T-cell (primary cell): ENCODE data around the gene ANKHD1. TPM values are rescaled to one million over a fixed set of nuclear protein-coding genes. Genes with fewer than 3 reads are reported as not detected.
A peak's percentile ranks its signal among the peaks of the same experiment; 100 is the strongest.

Experiments
- ATAC-seq, 4 experiments: fragments of 200-7000 bp in 3 of 4; fragments of 150-1000 bp in 1 of 4; cut with Tn5 transposase; replicated peaks in 1 of 4; 1 replicate in 3 of 4; 2 replicates in 1 of 4; pipeline ENCODE4 v1.10.0; 2021; ENCODE audit warnings: moderate library complexity in 3 of 4, mild to moderate bottlenecking in 2 of 4, moderate number of reproducible peaks in 1 of 4
- CTCF ChIA-PET, 2 donors: fragments of 300-600 bp; sonication (Branson Sonifier 250); formaldehyde crosslinking; loops; one replicate each; lab custom pipeline; 2022; ENCODE audit warnings: antibody characterized with exemption in 2 of 2; lab: Charles Lee
- POLR2A ChIA-PET, 2 donors: fragments of 300-600 bp; sonication (Branson Sonifier 250); formaldehyde crosslinking; loops; one replicate each; lab custom pipeline; 2022; ENCODE audit warnings: antibody characterized with exemption in 2 of 2; lab: Charles Lee
- DNase-seq, 35 experiments: peaks; one replicate each; pipeline versions ENCODE4 v3.0.0 to v3.0.0-alpha.2; 2013 to 2023
- H3K27ac ChIP-seq: one replicate; pipeline ENCODE4 v1.5.1; 2013; ENCODE audit warnings: low read length
- H3K27me3 ChIP-seq, 2 experiments: replicated peaks in 1 of 2; 1 replicate in 1 of 2; 2 replicates in 1 of 2; pipeline versions ENCODE4 v1.6.1 to v1.7.0; 2013; ENCODE audit warnings: low read length in 1 of 2, mixed read lengths in 1 of 2; ENCODE audit not compliant: control insufficient read depth in 2 of 2, insufficient read depth in 2 of 2; ENCODE audit errors: extremely low read depth in 1 of 2
- H3K36me3 ChIP-seq, 2 donors: 1 replicate in 1 of 2; 2 replicates in 1 of 2; pipeline versions ENCODE4 v1.6.1 to v1.7.0; 2013; ENCODE audit warnings: low read length in 1 of 2; ENCODE audit not compliant: control insufficient read depth in 2 of 2, insufficient read depth in 1 of 2; ENCODE audit errors: extremely low read depth in 1 of 2
- H3K4me1 ChIP-seq, 2 experiments: 1 replicate in 1 of 2; 2 replicates in 1 of 2; pipeline versions ENCODE4 v1.6.1 to v1.7.0; 2013; ENCODE audit warnings: low read length in 2 of 2, mixed read lengths in 1 of 2; ENCODE audit not compliant: insufficient read depth in 2 of 2, control insufficient read depth in 1 of 2; ENCODE audit errors: extremely low read depth in 1 of 2
- H3K4me3 ChIP-seq, 2 donors: 1 replicate in 1 of 2; 2 replicates in 1 of 2; pipeline versions ENCODE4 v1.5.1 to v1.7.0; 2013; ENCODE audit warnings: mild to moderate bottlenecking in 2 of 2, low read length in 1 of 2, moderate library complexity in 1 of 2; ENCODE audit not compliant: control insufficient read depth in 1 of 2; ENCODE audit errors: extremely low read depth in 1 of 2
- H3K9me3 ChIP-seq: 2 replicates; pipeline ENCODE4 v1.7.0; 2013
- H3K27ac Mint-ChIP-seq, 2 donors: one replicate each; pipeline ENCODE4 v1.8.0; 2020 to 2021; ENCODE audit warnings: mild to moderate bottlenecking in 2 of 2, mixed read lengths in 2 of 2
- H3K27me3 Mint-ChIP-seq, 2 donors: one replicate each; pipeline ENCODE4 v1.8.0; 2021 to 2022; ENCODE audit warnings: mixed read lengths in 2 of 2
- H3K36me3 Mint-ChIP-seq: one replicate; pipeline ENCODE4 v1.8.0; 2021; ENCODE audit warnings: mixed read lengths
- H3K4me1 Mint-ChIP-seq, 3 donors: one replicate each; pipeline ENCODE4 v1.8.0; 2020 to 2022; ENCODE audit warnings: mixed read lengths in 3 of 3, mild to moderate bottlenecking in 1 of 3
- H3K4me3 Mint-ChIP-seq, 3 donors: one replicate each; pipeline ENCODE4 v1.8.0; 2020 to 2022; ENCODE audit warnings: mild to moderate bottlenecking in 3 of 3, mixed read lengths in 3 of 3, moderate library complexity in 3 of 3
- H3K9me3 Mint-ChIP-seq, 3 donors: one replicate each; pipeline ENCODE4 v1.8.0; 2020 to 2022; ENCODE audit warnings: mixed read lengths in 3 of 3
- WGBS: methylation state at CpG from one replicate; pipeline ENCODE4 v1.1.5; 2013; ENCODE audit warnings: missing lambda C conversion rate; ENCODE audit not compliant: insufficient coverage; 5-methylcytosine and 5-hydroxymethylcytosine counted together
- total RNA-seq, 35 experiments: library from RNA in 6 of 35; stranded (reverse) in 6 of 35; fragments of 120-200 nt in 1 of 35; gene quantifications; one replicate each; pipeline versions ENCODE4 v1.2.1 to v1.2.4 and lab custom pipeline; 2013 to 2026

ANKHD1 gene
- total RNA-seq, 5 donors from 2014 or later (not counting 1 experiment from before 2014, with no cell fraction given), result 184 to 220 (median 203) TPM

GRCh38 chr5:140544986-140545385 is 143.4 kb downstream of the ANKHD1 start:
- CTCF ChIA-PET, result interaction anchor here (0.6 to 0.7 kb wide), 3 partner anchors 20 to 124 kb away, joined by 3 to 10 read pairs (median 4); no protein-coding TSS in a partner anchor
- Histone ChIP-seq H3K27me3 (no peaks in the 10 kb centered on the region), H3K36me3 (peaks cover 2 to 41% of the 10 kb centered on the region in 2 donors), H3K4me3 (no peak overlapping the region), H3K27ac (no peak overlapping the region), H3K9me3 (no peaks in the 10 kb centered on the region), H3K4me1 (peaks cover 5 to 30% of the 10 kb centered on the region in 2 experiments)
- 99% methylated on average over 7 of the region's 7 CpGs for WGBS
- H3K9me3 Mint-ChIP-seq, result no peaks in the 10 kb centered on the region
- ATAC-seq (no peak), DNase-seq (no peak)
- H3K4me1 Mint-ChIP-seq, result peaks cover 23 to 35% (median 27%) of the 10 kb centered on the region in 3 donors
- POLR2A ChIA-PET, result interaction anchor here in 1 of 2 donors (1.1 kb wide), 1 partner anchor 140 kb away, joined by 6 read pairs; no protein-coding TSS in a partner anchor
- H3K4me3 Mint-ChIP-seq, result no peak overlapping the region
- peak overlapping the region in 1 of 2 donors; percentile 22 for H3K27ac Mint-ChIP-seq
- peaks cover 36% of the 10 kb centered on the region for H3K36me3 Mint-ChIP-seq
- H3K27me3 Mint-ChIP-seq, result no peaks in the 10 kb centered on the region

- Mint-ChIP-seq H3K27ac (peak overlapping the region; percentile 97 to 99), H3K27me3 (no peaks in the 10 kb centered on the region), H3K4me1 (peaks cover 29 to 37% (median 31%) of the 10 kb centered on the region in 3 donors), H3K9me3 (no peaks in the 10 kb centered on the region), H3K4me3 (no peak overlapping the region), H3K36me3 (peaks cover 34% of the 10 kb centered on the region)
- ChIA-PET POLR2A (interaction anchor here (0.6 to 1.1 kb wide), 4 partner anchors 51 to 164 kb away, joined by 3 to 6 read pairs (median 3); no protein-coding TSS in a partner anchor), CTCF (interaction anchor here (0.6 to 1.2 kb wide), 4 partner anchors 8 to 147 kb away, joined by 3 read pairs; no protein-coding TSS in a partner anchor)
- peaks cover 2 to 41% of the 10 kb centered on the region in 2 donors for H3K36me3 ChIP-seq
- ATAC-seq (no peak), DNase-seq (no peak)
- no peak overlapping the region for H3K4me3 ChIP-seq
- H3K27ac ChIP-seq, result no peak overlapping the region
- H3K4me1 ChIP-seq, result peaks cover 5 to 30% of the 10 kb centered on the region in 2 experiments
- WGBS, result 100% methylated on average over 8 of the region's 10 CpGs
- no peaks in the 10 kb centered on the region for H3K27me3 ChIP-seq
- no peaks in the 10 kb centered on the region for H3K9me3 ChIP-seq
Measured at GRCh38 chr5:140545606-140546005, 144.0 kb downstream of the ANKHD1 start.

GRCh38 chr5:140546851-140547507 is 145.3 kb downstream of the ANKHD1 start:
- DNase-seq, result no peak
- Mint-ChIP-seq H3K4me3 (peak overlapping the region; percentile 88 to 89 (median 89)), H3K9me3 (no peaks in the 10 kb centered on the region), H3K27me3 (no peaks in the 10 kb centered on the region), H3K36me3 (peaks cover 27% of the 10 kb centered on the region), H3K27ac (peak overlapping the region; percentile 97 to 99), H3K4me1 (peaks cover 29 to 41% (median 31%) of the 10 kb centered on the region in 3 donors)
- peaks cover 1 to 42% of the 10 kb centered on the region in 2 donors for H3K36me3 ChIP-seq
- peak overlapping the region; percentile 77 for H3K27ac ChIP-seq
- no peaks in the 10 kb centered on the region for H3K27me3 ChIP-seq
- H3K4me1 ChIP-seq, result peaks cover 5 to 30% of the 10 kb centered on the region in 2 experiments
- WGBS, result 63% methylated on average over 6 of the region's 13 CpGs
- peak overlapping the region; percentile 73 to 77 for H3K4me3 ChIP-seq
- peak in 1 of 4 experiments; percentile 4 for ATAC-seq
- ChIA-PET CTCF (interaction anchor here (0.7 to 2.5 kb wide), 21 partner anchors 9 to 191 kb away, joined by 3 to 13 read pairs (median 5); partner anchors contain the start of genes ANKHD1 (in 1 of the 2), APBB3 (in 1 of the 2), IK (in 1 of the 2) and NDUFA2 (in 1 of the 2)), POLR2A (interaction anchor here (0.6 to 2.4 kb wide), 9 partner anchors 10 to 100 kb away, joined by 3 to 16 read pairs (median 6); partner anchors contain the start of genes IK (in 2 of the 2), NDUFA2 (in 2 of the 2), SRA1 (in 2 of the 2) and APBB3 (in 1 of the 2))
- no peaks in the 10 kb centered on the region for H3K9me3 ChIP-seq

GRCh38 chr5:140547508-140548299 is 146.1 kb downstream of the ANKHD1 start, which contains the start of gene EIF4EBP3:
EIF4EBP3 (plus strand) TSS chr5:140547662; CDS start chr5:140547738, 76 bp downstream.
- peaks cover 30 to 41% (median 32%) of the 10 kb centered on the region in 3 donors for H3K4me1 Mint-ChIP-seq
- CTCF ChIA-PET, result interaction anchor here (0.7 to 2.5 kb wide), 20 partner anchors 10 to 192 kb away, joined by 3 to 13 read pairs (median 5); partner anchors contain the start of genes ANKHD1 (in 1 of the 2), APBB3 (in 1 of the 2), IK (in 1 of the 2) and NDUFA2 (in 1 of the 2)
- DNase-seq, result peak; percentile 69 to 94 (median 88)
- Histone ChIP-seq H3K9me3 (no peaks in the 10 kb centered on the region), H3K36me3 (peaks cover 0 to 42% of the 10 kb centered on the region in 2 donors), H3K4me1 (peaks cover 5 to 30% of the 10 kb centered on the region in 2 experiments), H3K27me3 (no peaks in the 10 kb centered on the region), H3K27ac (peak within 1 kb of the TSS; percentile 77), H3K4me3 (peak within 1 kb of the TSS; percentile 73 to 77)
- ATAC-seq, result peak; percentile 97 to 98 (median 98)
- 2% methylated on average over 34 of the region's 52 CpGs for WGBS
- H3K4me3 Mint-ChIP-seq, result peak within 1 kb of the TSS; percentile 88 to 89 (median 89)
- peaks cover 26% of the 10 kb centered on the region for H3K36me3 Mint-ChIP-seq
- POLR2A ChIA-PET, result interaction anchor here (0.7 to 2.4 kb wide), 11 partner anchors 10 to 152 kb away, joined by 3 to 16 read pairs (median 6); partner anchors contain the start of genes IK (in 2 of the 2), NDUFA2 (in 2 of the 2), SRA1 (in 2 of the 2) and ANKHD1 (in 1 of the 2)
- H3K27ac Mint-ChIP-seq, result peak within 1 kb of the TSS; percentile 97 to 99
- no peaks in the 10 kb centered on the region for H3K9me3 Mint-ChIP-seq
- no peaks in the 10 kb centered on the region for H3K27me3 Mint-ChIP-seq

GRCh38 chr5:140548300-140548688 is 146.7 kb downstream of the ANKHD1 start:
- peak overlapping the region; percentile 77 for H3K27ac ChIP-seq
- peaks cover 0 to 38% of the 10 kb centered on the region in 2 donors for H3K36me3 ChIP-seq
- H3K4me3 ChIP-seq, result peak overlapping the region; percentile 73 to 77
- H3K27me3 Mint-ChIP-seq, result no peaks in the 10 kb centered on the region
- no peaks in the 10 kb centered on the region for H3K9me3 Mint-ChIP-seq
- peaks cover 5 to 30% of the 10 kb centered on the region in 2 experiments for H3K4me1 ChIP-seq
- peak overlapping the region; percentile 88 to 89 (median 89) for H3K4me3 Mint-ChIP-seq
- DNase-seq (peak in 1 of 35 experiments; percentile 29), ATAC-seq (peak in 3 of 4 experiments; percentile 2 to 4 (median 3))
- ChIA-PET CTCF (interaction anchor here (0.6 to 2.5 kb wide), 15 partner anchors 10 to 193 kb away, joined by 3 to 13 read pairs (median 6); partner anchors contain the start of genes ANKHD1 (in 1 of the 2), APBB3 (in 1 of the 2), IK (in 1 of the 2) and NDUFA2 (in 1 of the 2)), POLR2A (interaction anchor here (0.6 to 2.4 kb wide), 9 partner anchors 9 to 158 kb away, joined by 3 to 16 read pairs (median 5); partner anchors contain the start of genes ANKHD1 (in 1 of the 2), APBB3 (in 1 of the 2), IK (in 1 of the 2) and NDUFA2 (in 1 of the 2))
- peaks cover 32% of the 10 kb centered on the region for H3K36me3 Mint-ChIP-seq
- WGBS, result 24% methylated on average over 4 of the region's 5 CpGs
- no peaks in the 10 kb centered on the region for H3K9me3 ChIP-seq
- H3K4me1 Mint-ChIP-seq, result peaks cover 36 to 47% (median 38%) of the 10 kb centered on the region in 3 donors
- peak overlapping the region; percentile 97 to 99 for H3K27ac Mint-ChIP-seq
- no peaks in the 10 kb centered on the region for H3K27me3 ChIP-seq
